Measurements from ENCODE around the gene CTNNA3.

Gene CTNNA3

DNA sequence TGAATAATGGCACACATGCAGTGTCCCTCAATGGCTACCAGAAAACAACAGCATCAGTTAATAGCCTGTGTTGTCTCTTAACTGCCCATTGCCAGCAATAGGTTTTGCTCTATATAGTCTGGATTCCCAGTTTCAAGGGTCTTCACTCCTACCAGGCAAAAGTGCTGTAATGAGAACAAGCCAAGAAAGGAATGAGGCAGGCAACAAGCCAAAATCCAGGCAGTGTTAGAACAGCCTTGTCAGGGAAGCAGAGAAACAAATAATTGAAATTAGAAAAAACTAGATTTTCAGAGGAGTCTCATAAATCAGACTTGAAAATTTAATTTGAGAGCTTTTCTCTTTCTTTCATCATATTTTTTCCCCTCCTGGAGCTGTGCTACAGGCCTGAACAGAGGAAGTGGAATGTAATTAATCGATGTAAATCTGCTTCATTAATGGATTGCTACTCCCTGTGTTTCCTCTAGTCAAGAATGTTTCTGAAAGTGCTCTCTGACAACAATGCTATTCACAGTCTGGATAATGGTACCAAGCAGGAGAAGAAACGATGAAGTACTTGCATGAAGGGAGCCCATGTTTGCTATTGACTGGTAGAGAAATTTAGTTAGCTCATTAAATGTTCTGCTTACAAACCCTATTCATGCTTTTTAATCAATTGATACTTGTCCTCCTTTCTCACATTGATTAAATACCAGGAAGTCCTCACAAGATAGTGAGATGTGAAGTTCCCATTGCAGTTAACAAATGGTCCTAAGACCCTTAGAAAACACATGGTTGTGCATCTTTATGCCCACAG, 972.2 kb downstream of the CTNNA3 start:
- TF ChIP-seq, protein P1, sequence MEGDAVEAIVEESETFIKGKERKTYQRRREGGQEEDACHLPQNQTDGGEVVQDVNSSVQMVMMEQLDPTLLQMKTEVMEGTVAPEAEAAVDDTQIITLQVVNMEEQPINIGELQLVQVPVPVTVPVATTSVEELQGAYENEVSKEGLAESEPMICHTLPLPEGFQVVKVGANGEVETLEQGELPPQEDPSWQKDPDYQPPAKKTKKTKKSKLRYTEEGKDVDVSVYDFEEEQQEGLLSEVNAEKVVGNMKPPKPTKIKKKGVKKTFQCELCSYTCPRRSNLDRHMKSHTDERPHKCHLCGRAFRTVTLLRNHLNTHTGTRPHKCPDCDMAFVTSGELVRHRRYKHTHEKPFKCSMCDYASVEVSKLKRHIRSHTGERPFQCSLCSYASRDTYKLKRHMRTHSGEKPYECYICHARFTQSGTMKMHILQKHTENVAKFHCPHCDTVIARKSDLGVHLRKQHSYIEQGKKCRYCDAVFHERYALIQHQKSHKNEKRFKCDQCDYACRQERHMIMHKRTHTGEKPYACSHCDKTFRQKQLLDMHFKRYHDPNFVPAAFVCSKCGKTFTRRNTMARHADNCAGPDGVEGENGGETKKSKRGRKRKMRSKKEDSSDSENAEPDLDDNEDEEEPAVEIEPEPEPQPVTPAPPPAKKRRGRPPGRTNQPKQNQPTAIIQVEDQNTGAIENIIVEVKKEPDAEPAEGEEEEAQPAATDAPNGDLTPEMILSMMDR (IDR thresholded peaks at IDR 0.05; ENCODE audit: control insufficient read depth, insufficient read depth, low read depth, low read length, missing control alignments) = no peak
- H3K4me3 ChIP-seq (ENCODE audit: control insufficient read depth, low read depth, low read length) = no peak overlapping the region
- DNase-seq (ENCODE audit: low read depth) = no peak

DNA sequence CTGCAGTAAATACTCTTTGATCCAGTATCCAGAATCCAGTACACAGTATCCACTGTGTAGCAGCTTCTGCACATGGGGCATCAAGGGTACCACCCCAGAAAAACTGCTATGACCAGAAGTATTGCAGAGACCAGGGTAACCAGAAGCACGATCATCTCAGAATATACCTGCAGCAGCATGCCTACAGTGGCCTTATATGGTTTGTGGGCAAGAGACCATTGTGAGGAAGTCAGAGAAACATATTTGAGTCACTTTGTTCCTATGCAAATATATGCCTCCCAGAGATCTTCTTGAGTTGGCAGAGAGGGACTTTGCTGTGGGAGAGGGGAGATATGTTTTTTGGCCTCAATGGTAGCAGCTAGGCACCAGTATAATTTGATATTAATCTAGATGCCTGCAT, 976.5 kb downstream of the CTNNA3 start:
- TF ChIP-seq, protein P1 (IDR thresholded peaks at IDR 0.05; ENCODE audit: control insufficient read depth, insufficient read depth, low read depth, low read length, missing control alignments) = no peak
- H3K4me3 ChIP-seq (ENCODE audit: control insufficient read depth, low read depth, low read length) = no peak overlapping the region
- DNase-seq (ENCODE audit: low read depth) = no peak

DNA sequence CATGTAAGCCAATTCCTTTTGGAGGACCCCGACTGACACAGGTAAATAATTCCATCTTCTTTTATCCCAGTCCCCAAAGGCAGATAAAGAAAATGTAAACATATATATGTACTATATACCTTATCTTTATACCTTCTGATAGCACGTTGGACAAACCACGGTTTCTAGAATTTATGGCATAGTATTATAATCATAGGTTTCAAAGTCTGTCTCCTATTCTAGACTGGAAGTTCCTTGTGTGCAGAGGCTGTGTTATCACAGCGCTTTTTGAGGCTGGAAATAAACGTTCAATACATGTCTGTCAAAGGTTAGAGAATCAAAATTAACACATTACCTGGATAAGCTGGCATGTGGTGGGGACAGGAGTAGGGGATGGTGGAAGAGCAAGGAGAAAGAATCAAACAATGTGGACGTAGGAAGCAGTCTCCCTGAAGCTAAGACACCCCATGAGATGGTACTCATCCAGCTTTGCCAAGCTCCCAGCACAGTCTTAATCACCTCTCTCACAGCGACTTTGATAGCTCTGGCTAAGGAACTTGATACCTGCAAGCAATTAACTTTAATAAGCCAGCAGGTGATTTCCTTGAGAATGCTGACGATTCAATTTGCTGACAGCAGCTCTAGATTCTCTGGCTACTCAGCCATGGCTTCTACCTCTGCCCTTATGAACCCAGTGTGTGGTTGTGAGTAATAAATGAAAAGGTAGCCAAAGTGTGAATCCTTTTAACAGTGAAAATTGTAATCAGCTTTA, 978.6 kb downstream of the CTNNA3 start:
- TF ChIP-seq, protein P1 (IDR thresholded peaks at IDR 0.05; ENCODE audit: control insufficient read depth, insufficient read depth, low read depth, low read length, missing control alignments) = no peak
- DNase-seq (ENCODE audit: low read depth) = no peak
- no peak overlapping the region for H3K4me3 ChIP-seq (ENCODE audit: control insufficient read depth, low read depth, low read length)

DNA sequence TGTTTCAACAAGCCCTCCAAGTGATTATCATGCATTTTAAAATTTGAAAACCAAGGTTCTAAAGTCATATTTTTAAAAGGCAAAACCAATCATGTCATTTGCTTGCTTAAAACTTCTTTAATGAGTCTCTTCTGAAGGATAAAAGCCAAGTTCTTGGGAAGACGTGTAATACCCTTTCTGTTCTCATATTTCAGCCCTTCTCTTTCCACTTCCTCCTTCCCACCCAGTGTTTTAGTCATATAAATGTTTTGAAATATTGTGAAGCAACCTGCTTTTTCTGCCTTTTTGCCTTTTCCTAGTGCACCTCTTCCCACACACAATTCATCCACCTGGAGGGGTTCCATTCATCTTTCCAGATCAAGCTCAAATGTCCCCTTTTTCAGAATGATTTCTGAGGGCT, 981.3 kb downstream of the CTNNA3 start:
- DNase-seq (ENCODE audit: low read depth) = no peak
- no peak overlapping the region for H3K4me3 ChIP-seq (ENCODE audit: control insufficient read depth, low read depth, low read length)
- TF ChIP-seq, protein P1 (IDR thresholded peaks at IDR 0.05; ENCODE audit: control insufficient read depth, insufficient read depth, low read depth, low read length, missing control alignments) = no peak

DNA sequence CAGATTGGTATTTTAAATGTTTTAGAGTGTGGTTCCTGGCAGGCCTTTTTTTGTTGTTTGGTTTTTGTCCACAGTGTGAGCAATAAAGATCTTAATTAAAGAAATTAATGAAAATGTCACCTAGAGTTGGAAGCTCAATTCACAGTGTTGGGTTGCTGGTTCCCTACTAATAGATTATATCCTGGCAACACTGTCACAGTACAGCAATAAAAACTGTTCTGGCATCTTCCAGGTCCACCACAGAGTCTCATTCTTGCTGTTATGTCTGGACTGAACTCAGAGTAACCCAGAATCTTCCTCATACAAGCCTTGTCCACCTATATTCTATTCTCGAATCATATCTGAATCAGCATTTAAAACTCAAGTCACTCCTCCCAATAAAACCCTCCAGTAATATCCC, 982.6 kb downstream of the CTNNA3 start:
- H3K4me3 ChIP-seq (ENCODE audit: control insufficient read depth, low read depth, low read length) = no peak overlapping the region
- TF ChIP-seq, protein P1 (IDR thresholded peaks at IDR 0.05; ENCODE audit: control insufficient read depth, insufficient read depth, low read depth, low read length, missing control alignments) = no peak
- no peak for DNase-seq (ENCODE audit: low read depth)

DNA sequence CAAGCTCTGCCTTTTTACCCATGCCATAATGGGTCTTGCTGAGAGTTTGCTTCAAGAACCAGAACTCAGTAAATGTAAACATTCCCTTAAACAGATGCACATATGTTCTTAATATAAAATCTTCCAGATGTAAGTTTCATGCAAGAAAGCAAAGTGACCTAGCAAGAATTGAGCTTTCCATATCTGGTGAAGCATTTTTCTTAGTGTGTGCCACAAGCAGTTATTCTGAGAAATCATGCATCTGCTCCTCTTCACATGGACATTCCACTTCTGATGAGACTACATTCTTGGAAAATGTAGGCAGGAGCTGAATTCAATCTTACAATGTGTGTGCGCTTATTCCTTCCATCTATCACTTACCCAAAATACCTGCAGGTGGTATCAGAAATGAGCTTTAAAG, 997.9 kb downstream of the CTNNA3 start:
- TF ChIP-seq, protein P1 (IDR thresholded peaks at IDR 0.05; ENCODE audit: control insufficient read depth, insufficient read depth, low read depth, low read length, missing control alignments) = no peak
- no peak for DNase-seq (ENCODE audit: low read depth)
- H3K4me3 ChIP-seq (ENCODE audit: control insufficient read depth, low read depth, low read length) = no peak overlapping the region
